ENCODE measurements around the gene NMNAT2.

NMNAT2 gene

GRCh38 chr1:183288583-183288982, 129.6 kb downstream of the NMNAT2 start:
- Histone ChIP-seq H2BK12ac (ENCODE audit: low read length) (no peak overlapping the region), H3K14ac (ENCODE audit: low read length) (no peak overlapping the region), H2BK5ac (ENCODE audit: low read length) (no peak overlapping the region), H3K36me3 (replicated peaks in 1 of 2; ENCODE audit: control insufficient read depth in 2 of 2, insufficient read depth in 2 of 2, low read length in 2 of 2) (no peaks in the 10 kb centered on the region), H3K18ac (ENCODE audit: low read length) (no peak overlapping the region), H4K91ac (ENCODE audit: low read depth, low read length, poor library complexity) (no peak overlapping the region), H3K23ac (ENCODE audit: low read depth, low read length, poor library complexity) (no peak overlapping the region), H4K8ac (ENCODE audit: low read depth, low read length) (no peak overlapping the region), H2AK5ac (ENCODE audit: low read depth, low read length) (no peak overlapping the region), H3K79me1 (ENCODE audit: low read depth, low read length) (no peaks in the 10 kb centered on the region), H3K9ac (ENCODE audit: low read depth, low read length, poor library complexity) (no peak overlapping the region), H2AFZ (ENCODE audit: low read length) (no peak overlapping the region), H3K4me3 (ENCODE audit: low read length in 2 of 2) (no peak overlapping the region), H3K4ac (ENCODE audit: low read length) (no peak overlapping the region), H3K27me3 (ENCODE audit: control insufficient read depth in 3 of 3, insufficient read depth in 3 of 3, low read depth in 1 of 3, low read length in 3 of 3) (no peaks in the 10 kb centered on the region), H3K4me2 (ENCODE audit: insufficient read depth, low read length, poor library complexity, severe bottlenecking) (no peak overlapping the region), H2BK15ac (ENCODE audit: low read length) (no peak overlapping the region), H2BK120ac (ENCODE audit: low read depth, low read length) (no peak overlapping the region), H3K27ac (replicated peaks; ENCODE audit: low read length) (no peak overlapping the region), H3K4me1 (ENCODE audit: control insufficient read depth in 2 of 2, insufficient read depth in 1 of 2, low read depth in 1 of 2, low read length in 2 of 2) (peaks cover 3 to 8% of the 10 kb centered on the region in 2 donors), H3K9me3 (replicated peaks in 1 of 2; ENCODE audit: control insufficient read depth in 2 of 2, insufficient read depth in 1 of 2, low read depth in 1 of 2, low read length in 2 of 2) (no peaks in the 10 kb centered on the region)
- DNase-seq (ENCODE audit: low spot score), result no peak
- no CpG with 5 or more reads among the region's 2 CpGs for WGBS, 2 donors (ENCODE audit: extremely low coverage in 2 of 2, insufficient read length in 2 of 2, insufficient replicate concordance in 1 of 2)

- Histone ChIP-seq H3K18ac (ENCODE audit: low read length) (no peak overlapping the region), H2AK5ac (ENCODE audit: low read depth, low read length) (no peak overlapping the region), H2BK15ac (ENCODE audit: low read length) (no peak overlapping the region), H3K27me3 (ENCODE audit: control insufficient read depth in 3 of 3, insufficient read depth in 3 of 3, low read depth in 1 of 3, low read length in 3 of 3) (no peaks in the 10 kb centered on the region), H3K9me3 (replicated peaks in 1 of 2; ENCODE audit: control insufficient read depth in 2 of 2, insufficient read depth in 1 of 2, low read depth in 1 of 2, low read length in 2 of 2) (no peaks in the 10 kb centered on the region), H3K4ac (ENCODE audit: low read length) (no peak overlapping the region), H3K4me3 (ENCODE audit: low read length in 2 of 2) (no peak overlapping the region), H2BK12ac (ENCODE audit: low read length) (no peak overlapping the region), H3K36me3 (replicated peaks in 1 of 2; ENCODE audit: control insufficient read depth in 2 of 2, insufficient read depth in 2 of 2, low read length in 2 of 2) (no peaks in the 10 kb centered on the region), H3K79me1 (ENCODE audit: low read depth, low read length) (no peaks in the 10 kb centered on the region), H3K27ac (replicated peaks; ENCODE audit: low read length) (no peak overlapping the region), H3K9ac (ENCODE audit: low read depth, low read length, poor library complexity) (no peak overlapping the region), H3K14ac (ENCODE audit: low read length) (peak overlapping the region; percentile 47), H3K23ac (ENCODE audit: low read depth, low read length, poor library complexity) (no peak overlapping the region), H3K4me1 (ENCODE audit: control insufficient read depth in 2 of 2, insufficient read depth in 1 of 2, low read depth in 1 of 2, low read length in 2 of 2) (peaks cover 3 to 5% of the 10 kb centered on the region in 2 donors), H2BK120ac (ENCODE audit: low read depth, low read length) (no peak overlapping the region), H2BK5ac (ENCODE audit: low read length) (no peak overlapping the region), H2AFZ (ENCODE audit: low read length) (no peak overlapping the region), H4K8ac (ENCODE audit: low read depth, low read length) (no peak overlapping the region), H3K4me2 (ENCODE audit: insufficient read depth, low read length, poor library complexity, severe bottlenecking) (no peak overlapping the region), H4K91ac (ENCODE audit: low read depth, low read length, poor library complexity) (no peak overlapping the region)
- DNase-seq (ENCODE audit: low spot score), result no peak
- WGBS, 2 donors (ENCODE audit: extremely low coverage in 2 of 2, insufficient read length in 2 of 2, insufficient replicate concordance in 1 of 2), result no CpG with 5 or more reads among the region's 5 CpGs
These were observed 130.9 kb downstream of the NMNAT2 start for GRCh38 chr1:183287191-183287675.

- no peak overlapping the region for H3K9ac ChIP-seq (ENCODE audit: low read depth, low read length, poor library complexity)
- H3K4me2 ChIP-seq (ENCODE audit: insufficient read depth, low read length, poor library complexity, severe bottlenecking), result no peak overlapping the region
- DNase-seq (ENCODE audit: low spot score), result no peak
- H2AK5ac ChIP-seq (ENCODE audit: low read depth, low read length), result no peak overlapping the region
- no peak overlapping the region for H3K14ac ChIP-seq (ENCODE audit: low read length)
- H4K91ac ChIP-seq (ENCODE audit: low read depth, low read length, poor library complexity), result no peak overlapping the region
- H2BK5ac ChIP-seq (ENCODE audit: low read length), result no peak overlapping the region
- H2BK12ac ChIP-seq (ENCODE audit: low read length), result no peak overlapping the region
- no peak overlapping the region for H2AFZ ChIP-seq (ENCODE audit: low read length)
- H3K27me3 ChIP-seq (ENCODE audit: control insufficient read depth in 3 of 3, insufficient read depth in 3 of 3, low read depth in 1 of 3, low read length in 3 of 3), result no peaks in the 10 kb centered on the region
- no peak overlapping the region for H2BK15ac ChIP-seq (ENCODE audit: low read length)
- H3K4me3 ChIP-seq (ENCODE audit: low read length in 2 of 2), result no peak overlapping the region
- no peak overlapping the region for H3K18ac ChIP-seq (ENCODE audit: low read length)
- no CpG with 5 or more reads among the region's 4 CpGs for WGBS, 2 donors (ENCODE audit: extremely low coverage in 2 of 2, insufficient read length in 2 of 2, insufficient replicate concordance in 1 of 2)
- H3K36me3 ChIP-seq (replicated peaks in 1 of 2; ENCODE audit: control insufficient read depth in 2 of 2, insufficient read depth in 2 of 2, low read length in 2 of 2), result no peaks in the 10 kb centered on the region
- H2BK120ac ChIP-seq (ENCODE audit: low read depth, low read length), result no peak overlapping the region
- H3K4ac ChIP-seq (ENCODE audit: low read length), result no peak overlapping the region
- no peaks in the 10 kb centered on the region for H3K79me1 ChIP-seq (ENCODE audit: low read depth, low read length)
- H4K8ac ChIP-seq (ENCODE audit: low read depth, low read length), result no peak overlapping the region
- H3K4me1 ChIP-seq (ENCODE audit: control insufficient read depth in 2 of 2, insufficient read depth in 1 of 2, low read depth in 1 of 2, low read length in 2 of 2), result peaks cover 3 to 4% of the 10 kb centered on the region in 2 donors
- no peak overlapping the region for H3K27ac ChIP-seq (replicated peaks; ENCODE audit: low read length)
- no peaks in the 10 kb centered on the region for H3K9me3 ChIP-seq (replicated peaks in 1 of 2; ENCODE audit: control insufficient read depth in 2 of 2, insufficient read depth in 1 of 2, low read depth in 1 of 2, low read length in 2 of 2)
- no peak overlapping the region for H3K23ac ChIP-seq (ENCODE audit: low read depth, low read length, poor library complexity)
These were observed 132.4 kb downstream of the NMNAT2 start for GRCh38 chr1:183285746-183286145.

- H4K8ac ChIP-seq (ENCODE audit: low read depth, low read length), result no peak overlapping the region
- peaks cover 3 to 4% of the 10 kb centered on the region in 2 donors for H3K4me1 ChIP-seq (ENCODE audit: control insufficient read depth in 2 of 2, insufficient read depth in 1 of 2, low read depth in 1 of 2, low read length in 2 of 2)
- H2BK5ac ChIP-seq (ENCODE audit: low read length), result no peak overlapping the region
- no peaks in the 10 kb centered on the region for H3K27me3 ChIP-seq (ENCODE audit: control insufficient read depth in 3 of 3, insufficient read depth in 3 of 3, low read depth in 1 of 3, low read length in 3 of 3)
- H2BK15ac ChIP-seq (ENCODE audit: low read length), result no peak overlapping the region
- no peaks in the 10 kb centered on the region for H3K9me3 ChIP-seq (replicated peaks in 1 of 2; ENCODE audit: control insufficient read depth in 2 of 2, insufficient read depth in 1 of 2, low read depth in 1 of 2, low read length in 2 of 2)
- H3K27ac ChIP-seq (replicated peaks; ENCODE audit: low read length), result no peak overlapping the region
- H2AFZ ChIP-seq (ENCODE audit: low read length), result no peak overlapping the region
- no peaks in the 10 kb centered on the region for H3K36me3 ChIP-seq (replicated peaks in 1 of 2; ENCODE audit: control insufficient read depth in 2 of 2, insufficient read depth in 2 of 2, low read length in 2 of 2)
- no peak for DNase-seq (ENCODE audit: low spot score)
- no CpG with 5 or more reads among the region's 1 CpG for WGBS, 2 donors (ENCODE audit: extremely low coverage in 2 of 2, insufficient read length in 2 of 2, insufficient replicate concordance in 1 of 2)
- no peak overlapping the region for H2BK120ac ChIP-seq (ENCODE audit: low read depth, low read length)
- H2BK12ac ChIP-seq (ENCODE audit: low read length), result no peak overlapping the region
- H3K9ac ChIP-seq (ENCODE audit: low read depth, low read length, poor library complexity), result no peak overlapping the region
- no peak overlapping the region for H3K23ac ChIP-seq (ENCODE audit: low read depth, low read length, poor library complexity)
- no peak overlapping the region for H3K4ac ChIP-seq (ENCODE audit: low read length)
- H4K91ac ChIP-seq (ENCODE audit: low read depth, low read length, poor library complexity), result no peak overlapping the region
- H2AK5ac ChIP-seq (ENCODE audit: low read depth, low read length), result no peak overlapping the region
- H3K79me1 ChIP-seq (ENCODE audit: low read depth, low read length), result no peaks in the 10 kb centered on the region
- H3K14ac ChIP-seq (ENCODE audit: low read length), result no peak overlapping the region
- no peak overlapping the region for H3K4me2 ChIP-seq (ENCODE audit: insufficient read depth, low read length, poor library complexity, severe bottlenecking)
- no peak overlapping the region for H3K4me3 ChIP-seq (ENCODE audit: low read length in 2 of 2)
- no peak overlapping the region for H3K18ac ChIP-seq (ENCODE audit: low read length)
These were observed 132.9 kb downstream of the NMNAT2 start for GRCh38 chr1:183285256-183285655.
